ENCODE results near the gene ANO9.

GRCh38 chr11:416757-417621 lies 24.8 kb downstream of the ANO9 start:
- TF ChIP-seq CTCF (IDR thresholded peaks at IDR 0.05) = no peak
- peak in 1 of 2 donors; percentile 29 for TF ChIP-seq POLR2A (IDR thresholded peaks at IDR 0.05)

Data from heart left ventricle (tissue), 13 donors.